ENCODE measurements around the gene SGO1.

DNA sequence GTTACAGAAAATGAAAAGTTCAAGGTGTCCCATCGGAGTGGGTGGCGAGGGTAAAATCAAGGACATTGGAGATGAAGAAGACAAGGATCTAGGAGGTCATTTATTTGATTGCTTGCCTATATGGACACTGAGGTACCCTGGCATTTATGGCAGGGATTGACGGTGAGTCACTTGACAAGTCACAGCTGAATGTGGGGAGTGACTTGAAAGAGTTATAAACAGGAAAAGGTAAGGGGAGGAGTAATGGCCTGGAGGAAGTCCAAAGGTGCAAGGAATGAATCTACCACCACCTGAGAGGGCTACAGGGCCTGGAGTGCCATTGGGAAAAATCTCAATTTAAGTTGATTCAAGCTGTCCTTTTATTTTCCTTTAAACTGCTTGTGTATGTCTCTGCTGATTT lies 11.8 kb upstream of the SGO1 start:
- TF ChIP-seq POLR2A (IDR thresholded peaks at IDR 0.05), result no peak
- TF ChIP-seq, protein P1, sequence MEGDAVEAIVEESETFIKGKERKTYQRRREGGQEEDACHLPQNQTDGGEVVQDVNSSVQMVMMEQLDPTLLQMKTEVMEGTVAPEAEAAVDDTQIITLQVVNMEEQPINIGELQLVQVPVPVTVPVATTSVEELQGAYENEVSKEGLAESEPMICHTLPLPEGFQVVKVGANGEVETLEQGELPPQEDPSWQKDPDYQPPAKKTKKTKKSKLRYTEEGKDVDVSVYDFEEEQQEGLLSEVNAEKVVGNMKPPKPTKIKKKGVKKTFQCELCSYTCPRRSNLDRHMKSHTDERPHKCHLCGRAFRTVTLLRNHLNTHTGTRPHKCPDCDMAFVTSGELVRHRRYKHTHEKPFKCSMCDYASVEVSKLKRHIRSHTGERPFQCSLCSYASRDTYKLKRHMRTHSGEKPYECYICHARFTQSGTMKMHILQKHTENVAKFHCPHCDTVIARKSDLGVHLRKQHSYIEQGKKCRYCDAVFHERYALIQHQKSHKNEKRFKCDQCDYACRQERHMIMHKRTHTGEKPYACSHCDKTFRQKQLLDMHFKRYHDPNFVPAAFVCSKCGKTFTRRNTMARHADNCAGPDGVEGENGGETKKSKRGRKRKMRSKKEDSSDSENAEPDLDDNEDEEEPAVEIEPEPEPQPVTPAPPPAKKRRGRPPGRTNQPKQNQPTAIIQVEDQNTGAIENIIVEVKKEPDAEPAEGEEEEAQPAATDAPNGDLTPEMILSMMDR (IDR thresholded peaks at IDR 0.05 in 8 of 11, conservative IDR thresholded peaks at IDR 0.05 in 3 of 11), result no peak
- no peak for TF ChIP-seq POLR2AphosphoS5 (IDR thresholded peaks at IDR 0.05)
